Spleen (tissue), 7 donors: ENCODE results near the gene RSBN1L.

Source experiments
- POLR2A ChIP-seq, 3 donors: fragments of 450-650 bp; IDR thresholded peaks; one replicate each; pipeline ENCODE4 v1.5.1; 2017; ENCODE audit warnings: antibody characterized with exemption in 3 of 3, mild to moderate bottlenecking in 1 of 3
- TF ChIP-seq, protein P1 (sequence below), 11 experiments: fragments of 200-600 bp in 7 of 11; fragments of 450-650 bp in 4 of 11; sonication (generic) in 4 of 11; IDR thresholded peaks in 8 of 11; conservative IDR thresholded peaks in 3 of 11; 1 replicate in 7 of 11; 2 replicates in 4 of 11; pipeline versions ENCODE4 v1.4.0 to v1.8.0; 2016 to 2021; ENCODE audit warnings: antibody characterized with exemption in 11 of 11, inconsistent platforms in 4 of 11, mild to moderate bottlenecking in 1 of 11
- donor health status: DM: no; HTN: no; CAD: no; lungs with moderate emphysema.
- donor health status: DM: no; HTN: no; CAD: no.
- donor health status: DM: no; HTN: no; CAD: no.

DNA sequence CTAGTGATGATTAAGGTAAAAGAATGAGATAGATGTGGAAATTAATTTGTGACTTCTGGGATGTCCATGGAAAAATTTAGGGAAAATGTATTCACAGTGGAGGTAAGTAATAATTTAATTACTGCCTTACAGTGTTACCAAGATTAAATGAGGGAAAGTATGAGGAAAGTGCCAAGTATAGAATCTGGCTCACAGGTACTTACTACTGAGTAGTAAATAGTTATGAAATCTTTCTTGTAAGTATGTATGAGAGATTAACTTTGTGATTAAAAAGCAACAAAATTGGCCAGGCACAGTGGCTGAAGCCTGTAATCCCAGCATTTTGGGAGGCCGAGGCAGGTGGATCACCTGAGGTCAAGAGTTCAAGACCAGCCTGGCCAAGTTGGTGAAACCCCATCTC lies 42.1 kb downstream of the RSBN1L start:
- TF ChIP-seq, protein P1, sequence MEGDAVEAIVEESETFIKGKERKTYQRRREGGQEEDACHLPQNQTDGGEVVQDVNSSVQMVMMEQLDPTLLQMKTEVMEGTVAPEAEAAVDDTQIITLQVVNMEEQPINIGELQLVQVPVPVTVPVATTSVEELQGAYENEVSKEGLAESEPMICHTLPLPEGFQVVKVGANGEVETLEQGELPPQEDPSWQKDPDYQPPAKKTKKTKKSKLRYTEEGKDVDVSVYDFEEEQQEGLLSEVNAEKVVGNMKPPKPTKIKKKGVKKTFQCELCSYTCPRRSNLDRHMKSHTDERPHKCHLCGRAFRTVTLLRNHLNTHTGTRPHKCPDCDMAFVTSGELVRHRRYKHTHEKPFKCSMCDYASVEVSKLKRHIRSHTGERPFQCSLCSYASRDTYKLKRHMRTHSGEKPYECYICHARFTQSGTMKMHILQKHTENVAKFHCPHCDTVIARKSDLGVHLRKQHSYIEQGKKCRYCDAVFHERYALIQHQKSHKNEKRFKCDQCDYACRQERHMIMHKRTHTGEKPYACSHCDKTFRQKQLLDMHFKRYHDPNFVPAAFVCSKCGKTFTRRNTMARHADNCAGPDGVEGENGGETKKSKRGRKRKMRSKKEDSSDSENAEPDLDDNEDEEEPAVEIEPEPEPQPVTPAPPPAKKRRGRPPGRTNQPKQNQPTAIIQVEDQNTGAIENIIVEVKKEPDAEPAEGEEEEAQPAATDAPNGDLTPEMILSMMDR (IDR thresholded peaks at IDR 0.05 in 8 of 11, conservative IDR thresholded peaks at IDR 0.05 in 3 of 11), result no peak
- TF ChIP-seq POLR2A (IDR thresholded peaks at IDR 0.05), result no peak
